Measurements from ENCODE around the gene ACTN4.

DNA sequence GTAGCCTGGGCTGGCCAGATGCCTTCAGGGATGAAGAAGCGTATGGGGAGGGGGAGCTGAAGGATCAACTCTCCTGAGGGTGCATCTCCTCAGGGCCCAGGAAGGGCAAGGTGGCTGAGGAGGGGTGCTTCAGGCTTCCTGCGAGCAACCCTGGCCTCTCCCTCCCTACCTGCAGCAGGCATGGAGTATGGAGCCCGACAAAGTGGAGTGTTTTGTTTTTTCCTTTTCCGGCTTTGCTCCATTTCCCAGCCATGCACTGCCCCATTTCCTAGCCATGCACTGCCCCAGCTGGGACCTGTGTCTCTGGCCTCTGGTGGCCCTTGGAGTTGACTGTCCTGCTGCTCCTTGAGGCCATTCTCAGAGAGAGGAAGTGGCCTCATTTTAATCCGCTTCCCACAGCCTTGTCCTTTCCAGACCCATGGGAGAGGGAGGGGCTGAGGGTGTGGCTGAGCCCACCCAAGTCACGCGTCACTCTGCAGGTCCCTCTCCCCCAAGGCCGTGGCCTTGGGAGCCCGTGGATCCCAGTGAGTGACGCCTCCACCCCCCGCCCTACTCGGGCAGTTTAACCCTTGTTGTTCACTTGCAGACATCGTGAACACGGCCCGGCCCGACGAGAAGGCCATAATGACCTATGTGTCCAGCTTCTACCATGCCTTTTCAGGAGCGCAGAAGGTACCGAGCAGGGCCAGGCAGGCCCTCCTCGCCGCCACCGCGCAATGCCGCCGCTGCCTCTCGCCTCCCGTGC lies 62.4 kb downstream of the ACTN4 start:
- TF ChIP-seq, protein P1, sequence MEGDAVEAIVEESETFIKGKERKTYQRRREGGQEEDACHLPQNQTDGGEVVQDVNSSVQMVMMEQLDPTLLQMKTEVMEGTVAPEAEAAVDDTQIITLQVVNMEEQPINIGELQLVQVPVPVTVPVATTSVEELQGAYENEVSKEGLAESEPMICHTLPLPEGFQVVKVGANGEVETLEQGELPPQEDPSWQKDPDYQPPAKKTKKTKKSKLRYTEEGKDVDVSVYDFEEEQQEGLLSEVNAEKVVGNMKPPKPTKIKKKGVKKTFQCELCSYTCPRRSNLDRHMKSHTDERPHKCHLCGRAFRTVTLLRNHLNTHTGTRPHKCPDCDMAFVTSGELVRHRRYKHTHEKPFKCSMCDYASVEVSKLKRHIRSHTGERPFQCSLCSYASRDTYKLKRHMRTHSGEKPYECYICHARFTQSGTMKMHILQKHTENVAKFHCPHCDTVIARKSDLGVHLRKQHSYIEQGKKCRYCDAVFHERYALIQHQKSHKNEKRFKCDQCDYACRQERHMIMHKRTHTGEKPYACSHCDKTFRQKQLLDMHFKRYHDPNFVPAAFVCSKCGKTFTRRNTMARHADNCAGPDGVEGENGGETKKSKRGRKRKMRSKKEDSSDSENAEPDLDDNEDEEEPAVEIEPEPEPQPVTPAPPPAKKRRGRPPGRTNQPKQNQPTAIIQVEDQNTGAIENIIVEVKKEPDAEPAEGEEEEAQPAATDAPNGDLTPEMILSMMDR (conservative IDR thresholded peaks at IDR 0.05; ENCODE audit: low read depth in 2 of 2) = no peak
- TF ChIP-seq, protein P2, sequence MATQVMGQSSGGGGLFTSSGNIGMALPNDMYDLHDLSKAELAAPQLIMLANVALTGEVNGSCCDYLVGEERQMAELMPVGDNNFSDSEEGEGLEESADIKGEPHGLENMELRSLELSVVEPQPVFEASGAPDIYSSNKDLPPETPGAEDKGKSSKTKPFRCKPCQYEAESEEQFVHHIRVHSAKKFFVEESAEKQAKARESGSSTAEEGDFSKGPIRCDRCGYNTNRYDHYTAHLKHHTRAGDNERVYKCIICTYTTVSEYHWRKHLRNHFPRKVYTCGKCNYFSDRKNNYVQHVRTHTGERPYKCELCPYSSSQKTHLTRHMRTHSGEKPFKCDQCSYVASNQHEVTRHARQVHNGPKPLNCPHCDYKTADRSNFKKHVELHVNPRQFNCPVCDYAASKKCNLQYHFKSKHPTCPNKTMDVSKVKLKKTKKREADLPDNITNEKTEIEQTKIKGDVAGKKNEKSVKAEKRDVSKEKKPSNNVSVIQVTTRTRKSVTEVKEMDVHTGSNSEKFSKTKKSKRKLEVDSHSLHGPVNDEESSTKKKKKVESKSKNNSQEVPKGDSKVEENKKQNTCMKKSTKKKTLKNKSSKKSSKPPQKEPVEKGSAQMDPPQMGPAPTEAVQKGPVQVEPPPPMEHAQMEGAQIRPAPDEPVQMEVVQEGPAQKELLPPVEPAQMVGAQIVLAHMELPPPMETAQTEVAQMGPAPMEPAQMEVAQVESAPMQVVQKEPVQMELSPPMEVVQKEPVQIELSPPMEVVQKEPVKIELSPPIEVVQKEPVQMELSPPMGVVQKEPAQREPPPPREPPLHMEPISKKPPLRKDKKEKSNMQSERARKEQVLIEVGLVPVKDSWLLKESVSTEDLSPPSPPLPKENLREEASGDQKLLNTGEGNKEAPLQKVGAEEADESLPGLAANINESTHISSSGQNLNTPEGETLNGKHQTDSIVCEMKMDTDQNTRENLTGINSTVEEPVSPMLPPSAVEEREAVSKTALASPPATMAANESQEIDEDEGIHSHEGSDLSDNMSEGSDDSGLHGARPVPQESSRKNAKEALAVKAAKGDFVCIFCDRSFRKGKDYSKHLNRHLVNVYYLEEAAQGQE (IDR thresholded peaks at IDR 0.05; ENCODE audit: unreplicated experiment) = no peak

Measured in GM23338 (cell line).